Fibroblast of mammary gland (primary cell): ENCODE results near the gene DYSF.

Source experiments
- DNase-seq: peaks from one replicate; pipeline ENCODE4 v3.0.0-alpha.2; 2010; ENCODE audit warnings: low read depth
- H3K4me3 ChIP-seq: 2 replicates; pipeline ENCODE4 v1.5.1; 2011; ENCODE audit warnings: low read depth, mild to moderate bottlenecking, low read length, moderate library complexity; ENCODE audit not compliant: control insufficient read depth
- TF ChIP-seq, protein P1 (sequence below): conservative IDR thresholded peaks from 2 replicates; pipeline ENCODE4 v1.5.1; 2011; ENCODE audit warnings: low read depth, low read length, inconsistent platforms; ENCODE audit not compliant: control insufficient read depth, insufficient read depth

Gene DYSF

DNA sequence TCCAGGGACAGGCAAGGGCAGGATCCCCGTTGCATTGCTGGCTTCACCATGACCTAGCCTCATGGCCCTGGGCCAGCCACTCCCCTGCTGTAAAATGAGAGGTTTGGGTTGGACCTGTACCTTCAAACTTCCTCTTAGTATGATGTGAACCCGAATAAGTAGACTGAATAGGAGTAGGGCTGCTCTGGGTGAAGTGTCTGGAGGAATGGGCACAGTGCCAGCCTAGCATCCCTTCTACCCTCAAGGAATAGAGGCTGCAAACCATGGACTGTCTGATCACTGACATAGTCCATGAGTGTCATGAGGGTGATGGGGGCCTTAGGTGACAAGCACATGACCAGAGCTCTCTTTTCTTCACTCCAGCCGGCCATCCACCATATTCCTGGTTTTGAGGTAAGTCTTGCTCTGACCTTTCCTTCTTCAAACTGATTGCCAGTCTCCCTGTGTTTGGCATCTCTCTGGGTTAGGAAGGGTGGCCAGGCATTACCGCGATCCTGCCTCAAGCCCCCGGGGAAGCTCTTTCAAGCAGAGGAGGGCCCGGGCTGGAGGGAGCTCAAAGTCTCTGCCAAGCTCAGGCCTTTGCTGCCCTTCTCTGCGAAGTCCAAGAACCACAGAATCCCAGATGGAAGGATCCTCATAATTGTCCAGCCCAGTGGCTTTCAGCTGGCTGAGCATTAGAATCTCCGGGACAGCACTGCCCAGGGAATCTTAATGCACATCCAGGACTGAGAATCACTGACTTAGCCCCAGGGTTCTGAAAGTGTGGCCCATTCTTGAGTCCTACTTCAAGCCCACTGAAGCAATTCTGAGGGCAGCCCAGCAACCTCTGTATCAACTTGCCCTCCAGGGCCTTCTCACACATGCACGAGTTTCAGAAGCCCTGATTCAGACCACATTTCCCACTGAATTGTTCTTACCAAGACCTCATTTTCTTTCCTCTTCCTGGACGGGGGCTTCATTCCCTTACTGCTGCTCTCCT, 148.1 kb downstream of the DYSF start:
- no peak overlapping the region for H3K4me3 ChIP-seq
- no peak for DNase-seq
- TF ChIP-seq, protein P1, sequence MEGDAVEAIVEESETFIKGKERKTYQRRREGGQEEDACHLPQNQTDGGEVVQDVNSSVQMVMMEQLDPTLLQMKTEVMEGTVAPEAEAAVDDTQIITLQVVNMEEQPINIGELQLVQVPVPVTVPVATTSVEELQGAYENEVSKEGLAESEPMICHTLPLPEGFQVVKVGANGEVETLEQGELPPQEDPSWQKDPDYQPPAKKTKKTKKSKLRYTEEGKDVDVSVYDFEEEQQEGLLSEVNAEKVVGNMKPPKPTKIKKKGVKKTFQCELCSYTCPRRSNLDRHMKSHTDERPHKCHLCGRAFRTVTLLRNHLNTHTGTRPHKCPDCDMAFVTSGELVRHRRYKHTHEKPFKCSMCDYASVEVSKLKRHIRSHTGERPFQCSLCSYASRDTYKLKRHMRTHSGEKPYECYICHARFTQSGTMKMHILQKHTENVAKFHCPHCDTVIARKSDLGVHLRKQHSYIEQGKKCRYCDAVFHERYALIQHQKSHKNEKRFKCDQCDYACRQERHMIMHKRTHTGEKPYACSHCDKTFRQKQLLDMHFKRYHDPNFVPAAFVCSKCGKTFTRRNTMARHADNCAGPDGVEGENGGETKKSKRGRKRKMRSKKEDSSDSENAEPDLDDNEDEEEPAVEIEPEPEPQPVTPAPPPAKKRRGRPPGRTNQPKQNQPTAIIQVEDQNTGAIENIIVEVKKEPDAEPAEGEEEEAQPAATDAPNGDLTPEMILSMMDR: no peak

DNA sequence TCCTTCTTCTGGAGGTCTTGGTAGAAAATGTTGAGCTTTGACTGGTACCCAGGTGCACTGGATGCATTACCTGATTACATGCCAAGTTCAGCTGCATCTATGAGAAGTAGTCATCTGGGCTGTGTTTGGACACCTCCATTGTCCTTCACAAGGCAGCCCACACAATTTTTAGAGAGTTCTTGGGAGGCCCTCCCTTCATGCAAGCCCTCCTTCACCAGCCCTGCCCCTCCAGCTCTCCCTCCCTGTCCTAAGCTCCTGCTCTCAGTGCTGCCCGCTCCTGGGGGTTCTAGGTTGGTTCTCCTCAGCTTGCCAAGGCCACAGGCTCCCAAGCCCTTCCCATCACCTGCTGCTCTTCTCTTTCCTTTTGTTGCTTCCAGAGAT, 148.7 kb downstream of the DYSF start:
- H3K4me3 ChIP-seq: no peak overlapping the region
- DNase-seq: no peak
- TF ChIP-seq, protein P1: no peak

DNA sequence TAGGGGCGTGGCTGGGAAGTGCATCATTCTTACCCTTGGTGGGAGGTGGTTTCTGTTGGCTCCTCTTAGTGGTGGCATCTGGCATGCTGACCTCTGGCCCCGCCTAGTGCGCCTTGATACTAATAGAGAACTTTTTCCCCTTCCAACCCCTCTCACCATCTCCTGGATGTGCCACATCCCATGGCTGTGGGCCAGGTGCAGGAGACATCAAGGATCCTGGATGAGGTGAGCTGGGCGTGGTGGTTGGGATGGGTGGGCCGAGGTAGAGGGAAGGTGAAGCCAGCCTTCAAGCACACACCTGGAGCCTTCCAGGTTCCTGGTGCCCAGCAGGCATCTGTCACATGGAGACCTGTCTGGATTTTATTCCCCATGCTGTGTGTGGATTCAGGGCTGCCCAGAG, 149.2 kb downstream of the DYSF start:
- H3K4me3 ChIP-seq: no peak overlapping the region
- no peak for DNase-seq
- TF ChIP-seq, protein P1: no peak

DNA sequence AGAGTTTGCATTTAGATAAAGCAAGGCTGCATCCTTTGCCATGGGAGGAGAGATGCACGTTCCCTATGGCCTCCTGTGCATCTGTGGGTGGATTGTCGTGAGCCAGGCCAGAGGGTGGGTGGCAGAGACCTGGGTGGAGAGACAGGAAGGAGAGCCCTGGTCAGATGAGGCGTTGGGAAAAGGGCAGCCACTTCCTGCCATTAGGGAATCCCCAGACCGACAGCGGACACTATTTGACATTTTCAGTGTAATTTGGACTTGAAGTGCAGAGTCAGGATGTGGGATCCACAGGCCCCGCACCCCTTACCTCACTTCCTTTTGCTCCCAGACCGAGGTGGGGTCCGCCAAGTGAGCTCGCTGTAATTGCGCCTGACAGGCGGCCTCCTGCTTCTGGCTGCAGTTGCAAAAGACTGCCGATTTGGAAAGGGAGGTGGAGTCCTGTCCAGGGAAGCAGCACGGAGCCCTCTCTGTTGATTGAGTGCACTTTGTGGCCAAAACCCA, 150.0 kb downstream of the DYSF start:
- TF ChIP-seq, protein P1: no peak
- no peak overlapping the region for H3K4me3 ChIP-seq
- no peak for DNase-seq

DNA sequence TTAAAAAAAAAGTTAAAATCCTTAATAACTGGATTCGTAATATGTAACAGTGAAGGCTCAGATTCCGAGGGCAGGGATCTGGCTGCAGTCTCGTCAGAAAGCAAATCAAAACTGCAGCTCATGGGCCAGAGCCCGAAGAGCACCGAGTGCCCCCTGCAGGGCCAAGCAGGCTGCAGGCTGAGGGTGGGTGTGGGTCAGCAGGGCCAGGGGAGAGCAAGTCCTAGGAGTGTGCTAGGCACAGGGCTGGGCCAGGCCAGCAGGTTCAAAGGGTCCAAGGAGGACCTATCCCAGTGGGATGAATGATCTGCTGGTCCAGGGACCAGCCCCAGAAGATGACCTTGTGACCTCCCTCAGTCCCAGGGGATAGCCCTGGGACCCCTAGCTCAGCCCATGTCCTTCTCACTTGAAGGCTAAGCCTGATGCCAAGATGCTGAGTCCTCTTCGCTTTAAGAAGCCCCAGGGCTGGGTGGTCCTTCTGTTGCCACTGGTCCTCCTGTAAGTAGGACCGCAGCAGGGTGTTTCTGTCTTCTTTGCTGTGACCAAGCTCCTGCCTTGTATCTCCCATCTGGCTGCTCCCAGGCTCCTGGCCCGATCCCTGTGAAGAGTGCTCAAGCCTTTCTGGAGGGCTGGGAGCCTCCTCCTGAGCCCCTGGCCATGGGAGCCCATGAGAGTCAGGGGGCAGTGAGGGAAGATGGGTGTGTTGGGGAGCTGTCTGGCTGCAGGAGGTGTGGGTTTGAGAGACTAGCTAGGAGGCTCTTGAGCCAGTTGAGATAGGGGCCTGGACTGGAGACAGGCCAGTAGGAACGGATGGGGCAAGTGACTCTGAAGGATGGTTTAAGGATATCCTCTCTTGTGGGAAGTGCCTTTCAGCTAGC, 150.7 kb downstream of the DYSF start:
- TF ChIP-seq, protein P1: peak; percentile 5
- DNase-seq: no peak
- H3K4me3 ChIP-seq: no peak overlapping the region

DNA sequence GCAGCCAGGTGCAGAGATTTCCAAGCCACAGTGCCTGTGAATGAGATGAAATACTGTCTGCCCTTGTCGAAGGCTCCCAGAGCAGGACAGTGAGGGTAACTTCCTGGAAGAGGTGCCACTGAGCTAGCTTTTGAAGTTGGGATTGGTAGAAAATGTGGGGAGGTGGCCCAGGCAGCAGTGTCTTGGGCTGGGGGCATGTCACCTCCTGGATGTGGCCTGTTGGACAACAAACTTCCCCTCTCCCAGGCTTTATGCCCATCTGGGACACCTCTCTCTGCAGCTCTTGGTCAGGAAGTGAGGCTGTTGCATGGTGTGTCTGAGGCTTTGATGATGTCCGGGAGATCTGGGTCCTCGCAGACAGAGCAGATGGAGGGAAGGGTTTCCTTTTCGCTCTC, 151.4 kb downstream of the DYSF start:
- TF ChIP-seq, protein P1: no peak
- H3K4me3 ChIP-seq: no peak overlapping the region
- DNase-seq: no peak
